Activated CD4-positive, alpha-beta T cell treated with anti-CD3 and anti-CD28 coated beads for 24 hours (primary cell): ENCODE measurements around the gene CEP72.
"Not testable (repeated sequence)": the region's sequence is repeated elsewhere in the genome, so short reads cannot be mapped to it uniquely, and the experiment has no call there.

Source experiments
- DNase-seq, 2 donors: peaks; one replicate each; pipeline ENCODE4 v3.0.0-alpha.2; 2020; ENCODE audit warnings: low read depth in 2 of 2

Gene CEP72, protein sequence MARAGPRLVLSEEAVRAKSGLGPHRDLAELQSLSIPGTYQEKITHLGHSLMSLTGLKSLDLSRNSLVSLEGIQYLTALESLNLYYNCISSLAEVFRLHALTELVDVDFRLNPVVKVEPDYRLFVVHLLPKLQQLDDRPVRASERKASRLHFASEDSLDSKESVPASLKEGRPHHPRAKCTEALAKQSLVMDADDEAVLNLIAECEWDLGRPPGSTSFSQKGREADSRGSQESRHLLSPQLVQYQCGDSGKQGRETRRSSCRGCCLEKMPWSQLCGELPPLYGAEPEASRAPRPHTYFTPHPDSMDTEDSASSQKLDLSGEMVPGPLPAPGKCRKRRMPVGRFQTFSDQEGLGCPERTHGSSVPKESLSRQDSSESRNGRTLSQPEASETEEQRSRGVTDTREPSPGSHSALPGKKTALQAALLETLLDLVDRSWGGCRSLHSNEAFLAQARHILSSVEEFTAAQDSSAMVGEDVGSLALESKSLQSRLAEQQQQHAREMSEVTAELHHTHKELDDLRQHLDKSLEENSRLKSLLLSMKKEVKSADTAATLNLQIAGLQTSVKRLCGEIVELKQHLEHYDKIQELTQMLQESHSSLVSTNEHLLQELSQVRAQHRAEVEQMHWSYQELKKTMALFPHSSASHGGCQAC

DNA sequence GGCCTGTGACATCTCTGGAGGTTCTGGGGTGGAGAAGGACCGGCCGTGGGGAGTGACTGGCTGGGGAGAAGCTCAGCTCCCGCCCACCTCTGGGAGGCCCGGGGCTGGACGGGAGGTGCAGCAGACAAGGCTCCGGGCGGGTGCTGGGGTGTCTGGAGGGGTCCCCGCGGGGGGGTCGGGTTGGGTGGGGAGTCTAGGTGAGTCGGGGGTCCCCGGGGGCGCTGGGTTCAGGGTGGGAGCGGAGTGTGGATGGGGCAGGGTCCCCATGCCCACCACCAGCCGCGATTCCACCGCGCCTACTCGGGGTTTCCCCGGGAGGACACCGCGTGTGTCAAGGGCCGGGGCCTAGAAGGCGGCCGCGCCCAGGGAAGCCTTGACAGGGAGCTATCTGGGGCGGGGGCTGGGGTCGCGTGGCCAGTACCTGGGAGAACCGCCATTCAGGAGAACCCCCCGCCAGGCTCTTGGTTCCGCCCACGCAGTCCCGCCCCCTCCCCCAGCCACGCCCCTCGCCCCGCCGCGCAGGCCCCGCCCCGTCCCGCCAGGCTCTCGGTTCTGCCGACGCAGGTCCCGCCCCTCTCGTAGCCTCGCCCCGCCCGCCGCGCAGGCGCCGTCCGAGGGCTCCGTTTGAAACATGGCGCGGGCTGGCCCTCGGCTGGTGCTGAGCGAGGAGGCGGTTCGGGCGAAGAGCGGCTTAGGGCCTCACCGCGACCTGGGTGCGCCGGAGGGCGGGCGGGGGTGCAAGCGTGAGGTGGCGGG, at the start of gene CEP72:
TSS of gene CEP72 (plus strand) at position 610 of the 756 bp plus-strand sequence. CDS start at position 632, 22 bp downstream.
- peak; percentile 92 to 93 for DNase-seq

DNA sequence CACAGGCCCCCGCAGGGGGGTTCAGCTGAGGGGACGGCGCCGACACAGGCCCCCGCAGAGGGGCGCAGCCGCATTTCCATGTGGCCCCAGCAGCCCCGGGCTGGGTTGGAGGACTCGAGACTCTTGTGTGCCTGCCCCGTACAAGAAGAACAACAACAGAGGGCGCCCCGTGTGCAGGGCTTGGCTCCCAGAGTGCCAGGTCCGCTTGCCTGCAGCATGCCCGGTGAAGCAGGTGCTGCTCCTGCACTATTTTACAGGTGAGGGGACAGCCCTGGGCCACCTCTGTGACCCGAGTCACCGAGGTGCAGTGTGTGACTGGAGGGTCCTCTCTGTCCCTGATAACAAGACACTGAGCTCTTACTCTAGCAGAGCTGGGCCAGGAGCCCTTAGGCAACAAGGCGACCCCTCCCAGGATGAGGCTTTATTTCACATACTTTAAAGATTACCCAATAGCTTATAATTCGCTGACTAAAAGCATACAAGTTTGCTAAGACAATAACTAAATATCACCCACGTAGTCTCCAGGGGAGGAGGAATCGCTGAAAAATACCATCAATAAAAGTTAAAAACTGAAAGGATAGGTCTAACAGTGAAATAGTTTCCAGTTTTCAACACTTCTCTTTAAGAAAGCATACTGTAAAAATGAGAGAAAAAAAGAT, 46.2 kb upstream of the CEP72 start:
- DNase-seq = no peak

DNA sequence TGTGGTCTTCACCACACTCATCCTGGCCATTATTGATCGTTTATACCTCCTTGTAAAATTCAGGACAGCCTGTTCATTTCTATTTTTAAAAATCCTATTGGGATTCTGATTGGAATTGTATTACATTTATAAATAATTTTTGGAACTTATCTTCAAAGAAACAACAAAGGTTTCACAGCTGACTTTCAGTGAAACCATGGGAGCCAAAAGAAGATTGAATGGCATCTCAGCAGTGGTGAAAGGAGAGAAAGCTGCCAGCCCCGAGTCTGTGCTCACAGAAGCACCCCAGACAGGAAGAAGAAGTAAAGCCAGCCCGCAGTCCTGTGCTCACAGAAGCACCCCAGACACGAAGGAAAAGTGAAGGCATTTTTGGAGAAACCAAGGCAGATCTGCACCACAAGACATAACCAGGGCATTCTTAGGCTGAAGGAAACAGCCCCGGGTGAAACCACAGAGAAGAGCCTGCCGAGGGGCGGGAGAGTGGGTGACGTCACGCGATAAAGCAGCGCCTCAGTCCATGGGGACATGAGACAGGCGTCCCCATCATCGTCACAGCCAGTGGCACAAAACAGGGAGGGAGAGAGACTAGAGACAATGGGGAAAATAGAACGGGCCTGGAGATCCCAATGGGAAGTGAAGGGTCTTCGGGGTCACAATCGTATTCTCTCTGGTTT, 45.4 kb upstream of the CEP72 start:
- no peak for DNase-seq

DNA sequence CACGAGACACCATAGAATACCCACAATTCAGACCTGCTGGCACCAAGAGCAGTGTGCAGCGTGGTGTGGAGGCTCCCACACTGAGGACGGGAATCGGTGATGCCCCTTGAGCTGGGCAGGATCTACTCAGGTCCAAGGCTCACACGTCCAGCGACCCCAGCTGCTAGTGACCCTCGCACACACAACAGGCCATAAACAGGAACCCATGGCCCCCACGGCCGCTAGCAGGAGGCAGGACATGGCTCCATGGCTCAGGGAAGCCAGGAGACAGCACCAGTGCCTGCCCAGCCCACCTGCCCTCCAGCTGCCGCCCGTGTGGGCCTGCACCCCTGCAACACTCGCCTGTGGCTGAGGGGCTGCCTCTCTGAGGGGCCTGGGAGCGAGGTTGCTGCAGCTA, 44.5 kb upstream of the CEP72 start:
- no peak for DNase-seq

DNA sequence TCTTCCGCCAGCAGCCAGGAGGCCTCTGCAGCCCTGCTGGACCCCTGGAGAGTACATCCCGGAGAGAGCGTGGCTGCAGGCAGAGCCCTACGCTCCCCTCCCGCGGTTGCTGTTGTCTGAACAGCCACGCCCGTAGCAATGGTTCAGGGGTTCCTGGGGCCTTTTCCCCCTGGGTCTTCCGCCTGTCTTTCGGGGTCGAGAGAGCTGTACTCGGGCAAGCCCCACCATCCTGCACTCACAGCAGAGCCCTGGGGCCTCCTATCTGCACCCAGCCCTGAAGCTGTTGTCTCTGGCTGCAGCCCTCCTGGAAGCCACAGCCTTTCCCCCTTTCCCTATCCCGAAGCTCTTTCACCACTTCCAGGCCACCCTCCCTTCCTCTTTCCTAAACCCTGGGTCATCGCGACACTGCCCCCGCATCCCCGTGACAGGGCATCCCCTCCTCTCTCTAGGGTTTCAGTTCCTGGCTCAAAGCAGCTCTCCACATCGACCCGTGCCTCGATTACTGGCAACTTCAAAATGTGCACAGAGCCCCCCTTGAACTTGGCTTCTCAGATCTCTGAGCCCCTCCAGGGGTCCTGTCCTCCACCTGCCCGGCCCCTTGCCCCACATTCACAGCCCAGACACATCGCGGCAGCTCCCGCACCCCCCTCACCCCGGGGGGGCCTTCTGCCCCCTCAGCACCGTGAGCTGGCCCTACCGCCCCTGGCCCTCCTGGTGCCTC, 43.9 kb upstream of the CEP72 start:
- no peak for DNase-seq

DNA sequence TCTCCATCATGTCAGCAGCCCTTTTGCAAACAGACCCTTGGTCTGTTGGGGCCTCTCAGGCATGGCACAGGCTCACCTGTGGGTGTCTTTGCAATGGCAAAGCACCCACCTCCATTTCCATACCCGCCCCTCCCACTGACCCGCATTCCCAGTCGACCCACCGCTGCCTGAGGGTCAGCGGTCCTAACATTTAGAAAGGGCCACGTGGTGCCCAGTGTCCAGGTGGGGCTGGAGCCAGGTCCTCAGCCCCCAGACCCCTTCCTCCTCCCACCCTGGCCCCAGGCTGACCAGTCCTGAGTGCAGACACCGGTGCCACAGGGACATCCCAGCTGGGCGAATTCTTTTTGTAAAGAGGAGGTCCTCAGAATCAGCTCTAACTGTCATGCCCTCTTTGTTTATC, 43.3 kb upstream of the CEP72 start:
- no peak for DNase-seq

DNA sequence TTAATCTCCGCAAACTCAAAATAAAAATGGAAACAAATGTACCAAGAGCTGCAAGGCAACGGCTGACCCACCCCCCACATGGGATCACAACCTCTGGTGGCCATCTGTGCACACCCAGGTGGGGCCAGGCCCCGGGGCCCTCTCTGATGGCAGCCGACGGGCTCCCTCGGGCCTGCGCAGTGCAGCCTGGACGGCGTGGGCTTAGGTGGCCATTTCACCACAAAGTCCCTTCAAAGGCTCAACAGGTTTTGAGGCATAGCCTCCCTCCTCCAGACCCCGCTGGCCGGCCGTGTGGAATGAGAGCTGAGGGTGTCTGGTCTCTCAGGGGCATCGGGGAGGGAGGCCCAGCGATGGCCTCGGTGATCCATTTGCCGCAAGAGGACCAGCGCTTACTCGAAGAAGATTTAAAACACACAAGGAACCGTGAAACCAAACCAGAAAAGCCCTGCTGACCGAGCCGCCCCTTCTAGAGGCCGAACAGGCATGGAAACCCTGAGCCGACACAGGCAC, 42.7 kb upstream of the CEP72 start:
- DNase-seq = no peak

DNA sequence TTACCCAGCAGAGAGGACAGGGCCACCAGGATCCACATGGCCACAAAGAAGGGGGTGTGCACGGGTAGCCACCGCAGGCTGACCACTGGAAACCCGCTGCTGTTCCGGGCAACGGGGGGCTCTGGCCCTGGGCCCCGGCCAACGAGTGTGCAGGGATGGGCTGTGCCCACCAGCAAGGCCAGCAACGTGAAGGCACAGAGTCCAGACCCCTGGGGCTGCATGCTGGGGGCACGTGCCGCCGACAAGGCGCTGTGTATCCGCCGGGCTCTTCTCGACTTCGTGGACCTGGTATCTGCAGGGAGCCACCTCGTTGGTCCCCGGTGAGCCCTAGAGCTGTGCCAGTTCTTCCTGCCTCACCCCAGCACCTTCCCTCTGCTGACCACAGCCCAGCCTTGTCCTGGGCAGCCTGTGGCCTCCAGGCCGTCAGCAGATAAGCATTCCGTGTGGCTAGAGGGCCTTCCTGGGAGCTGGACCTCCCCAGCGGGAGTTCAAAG, 42.2 kb upstream of the CEP72 start:
- DNase-seq = no peak

DNA sequence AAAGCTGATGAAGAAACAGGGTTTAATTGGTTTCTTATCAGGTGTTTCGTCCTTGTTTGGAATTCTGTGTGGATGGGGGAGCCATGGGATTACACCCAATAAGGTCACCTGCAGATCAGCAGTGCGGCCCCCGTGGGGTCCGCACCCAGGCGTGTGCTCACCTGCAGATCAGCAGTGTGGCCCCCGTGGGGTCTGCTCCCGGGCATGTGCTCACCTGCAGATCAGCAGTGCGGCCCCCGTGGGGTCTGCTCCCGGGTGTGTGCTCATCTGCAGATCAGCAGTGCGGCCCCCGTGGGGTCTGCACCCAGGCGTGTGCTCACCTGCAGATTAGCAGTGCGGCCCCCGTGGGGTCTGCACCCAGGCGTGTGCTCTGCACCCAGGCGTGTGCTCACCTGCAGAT, 41.7 kb upstream of the CEP72 start:
- DNase-seq = no peak

DNA sequence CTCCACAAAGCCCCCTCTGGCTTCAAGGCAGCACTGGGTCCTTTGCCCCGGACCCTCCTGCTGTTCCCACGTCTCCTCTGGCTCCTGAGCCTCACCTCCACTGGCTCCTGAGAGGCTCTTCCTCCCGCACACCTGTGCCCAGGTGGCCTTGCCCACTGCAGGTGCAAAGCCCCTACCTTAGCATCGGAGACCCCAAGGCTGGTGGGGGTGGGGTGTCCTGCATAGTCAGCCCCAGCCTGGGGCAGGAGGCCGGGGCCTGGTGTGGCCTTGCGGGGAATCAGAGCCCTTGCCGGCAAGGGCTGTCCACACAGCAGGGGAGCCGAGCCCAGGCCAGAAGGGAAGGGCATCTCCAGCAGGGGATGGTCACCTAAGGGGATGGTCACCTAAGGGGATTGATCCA, 41.3 kb upstream of the CEP72 start:
- no peak for DNase-seq

DNA sequence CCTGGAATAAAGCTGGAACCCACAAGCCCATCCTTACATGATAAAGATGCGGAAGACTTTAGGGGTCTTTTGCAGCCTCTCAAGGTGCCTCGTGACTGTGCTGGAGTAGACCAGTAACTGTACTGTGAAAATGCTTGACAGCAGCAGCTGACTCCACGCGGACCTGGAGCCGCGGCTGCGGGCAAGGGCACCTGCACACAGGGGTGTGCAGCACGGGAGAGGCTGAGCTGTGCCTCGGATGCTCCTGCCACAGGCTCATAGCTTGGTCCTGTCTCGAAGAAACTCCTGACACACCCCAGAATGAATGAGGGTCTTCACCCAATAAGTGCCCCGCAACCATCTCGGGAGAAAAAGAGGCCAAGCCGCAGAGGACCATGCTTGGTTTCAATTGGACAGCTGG, 40.3 kb upstream of the CEP72 start:
- DNase-seq = no peak

DNA sequence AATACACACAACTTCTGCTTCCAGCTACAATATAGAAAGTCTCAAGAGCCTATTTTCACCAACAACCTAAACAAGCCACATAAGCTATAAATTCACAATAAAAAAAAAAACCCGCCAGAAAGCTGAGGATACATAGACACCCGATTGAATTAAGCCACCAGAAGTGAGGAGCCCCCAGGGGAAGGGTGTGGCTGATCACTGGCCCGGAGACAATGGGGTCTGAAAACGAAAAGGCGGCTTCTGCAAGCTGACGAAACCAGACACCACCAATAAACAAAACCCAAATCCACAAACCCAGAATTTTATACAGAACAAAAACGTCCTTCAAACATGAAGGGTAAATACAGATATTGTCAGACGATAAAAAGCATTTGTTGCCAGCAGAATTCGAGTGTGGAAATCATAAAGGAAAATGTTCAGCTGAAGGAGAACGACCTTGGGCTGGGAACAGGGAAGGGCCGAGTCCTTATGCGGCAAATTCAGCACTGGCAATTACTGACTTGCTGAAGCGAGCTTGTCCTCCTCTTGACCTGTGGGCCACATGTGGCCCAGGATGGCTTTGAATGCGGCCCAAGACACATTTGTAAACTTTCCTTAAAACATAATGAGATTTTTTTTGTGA, 39.6 kb upstream of the CEP72 start:
- no peak for DNase-seq

DNA sequence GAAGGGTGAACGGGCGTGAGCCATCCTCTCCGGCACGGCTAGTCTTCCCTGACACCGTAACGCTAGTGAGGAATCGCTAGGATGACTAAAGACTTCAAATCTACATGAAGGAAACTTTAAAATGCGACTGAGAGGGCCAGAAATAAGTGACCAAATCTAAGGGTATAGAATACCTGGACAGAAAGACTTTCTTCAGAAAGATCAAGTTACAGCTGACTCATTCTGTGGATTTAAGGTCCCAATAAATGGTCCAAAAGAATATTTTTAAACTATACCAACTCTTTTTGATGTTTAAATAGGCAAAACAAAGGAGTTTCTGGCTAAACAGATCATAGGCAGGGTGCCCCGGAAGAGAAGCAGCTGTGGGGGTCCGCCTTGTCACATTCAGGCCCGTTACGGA, 38.9 kb upstream of the CEP72 start:
- no peak for DNase-seq

DNA sequence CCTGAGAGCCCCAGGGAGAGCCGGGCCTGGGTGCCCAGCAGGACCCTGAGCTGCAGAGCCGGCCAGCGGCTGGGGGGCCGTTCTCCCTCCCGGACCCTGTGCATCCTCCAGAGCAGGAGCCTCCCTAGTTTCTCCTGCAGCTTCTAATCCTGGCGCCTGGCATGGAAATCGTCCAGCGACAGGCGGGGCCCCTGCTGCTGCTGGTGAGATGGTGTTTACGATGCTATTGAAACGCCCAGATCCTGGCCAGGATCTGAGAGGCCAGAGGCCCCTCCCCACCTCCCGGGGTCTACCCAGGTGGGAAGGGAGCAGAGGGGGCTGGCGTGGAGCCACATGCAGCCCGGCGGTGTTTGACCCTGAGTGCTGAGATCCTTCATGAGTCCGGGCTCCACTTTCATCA, 38.2 kb upstream of the CEP72 start:
- DNase-seq = no peak

DNA sequence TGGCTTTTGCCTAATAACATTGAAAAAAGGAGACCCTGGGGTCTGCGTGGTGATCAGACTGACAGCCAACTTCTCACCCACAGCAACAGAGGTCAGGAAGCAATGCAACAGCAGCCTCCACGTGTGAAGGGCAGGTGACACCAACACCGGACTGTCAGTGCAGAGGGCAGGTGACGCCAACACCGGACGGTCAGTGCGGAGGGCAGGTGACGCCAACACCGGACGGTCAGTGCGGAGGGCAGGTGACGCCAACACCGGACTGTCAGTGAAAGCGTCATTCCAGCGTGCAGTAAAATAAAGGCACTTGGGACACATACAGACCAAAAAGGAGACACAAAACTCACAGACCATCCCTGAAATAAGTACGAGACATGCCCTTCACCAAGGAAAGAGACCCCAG, 37.2 kb upstream of the CEP72 start:
- no peak for DNase-seq

DNA sequence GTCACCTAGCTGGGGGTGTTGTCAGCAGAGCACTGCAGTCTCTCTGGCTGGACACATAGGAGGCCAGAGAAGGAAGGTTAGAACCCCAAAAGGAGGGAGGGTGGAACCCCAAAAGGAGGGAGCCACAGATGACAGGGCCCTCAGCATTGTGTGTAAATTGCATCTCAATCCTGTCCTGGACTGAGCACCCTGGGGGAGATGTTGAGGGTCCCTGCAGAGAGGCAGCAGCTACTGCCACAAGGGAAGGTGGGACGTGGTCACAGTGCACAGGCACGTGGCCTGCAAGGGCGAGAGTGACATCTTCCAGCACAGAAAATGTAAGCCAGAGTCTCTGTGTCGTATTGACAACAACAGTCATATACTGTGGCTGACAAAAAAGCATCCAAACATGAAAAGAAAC, 36.5 kb upstream of the CEP72 start:
- DNase-seq = no peak

DNA sequence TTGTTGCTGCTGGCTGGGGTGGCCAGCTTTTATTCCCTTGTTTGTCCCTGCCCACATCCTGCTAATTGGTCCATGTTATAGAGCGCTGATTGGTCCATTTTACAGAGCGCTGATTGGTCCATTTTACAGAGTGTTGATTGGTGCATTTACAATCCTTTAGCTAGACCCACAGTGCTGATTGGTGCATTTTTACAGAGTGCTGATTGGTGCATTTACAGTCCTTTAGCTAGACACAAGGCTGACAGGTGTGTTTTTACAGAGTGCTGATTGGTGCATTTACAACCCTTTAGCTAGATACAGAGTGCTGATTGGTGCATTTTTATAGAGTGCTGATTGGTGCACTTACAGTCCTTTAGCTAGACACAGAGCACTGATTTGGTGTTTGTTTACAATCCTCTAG, 34.9 kb upstream of the CEP72 start:
- not testable (repeated sequence) for DNase-seq

DNA sequence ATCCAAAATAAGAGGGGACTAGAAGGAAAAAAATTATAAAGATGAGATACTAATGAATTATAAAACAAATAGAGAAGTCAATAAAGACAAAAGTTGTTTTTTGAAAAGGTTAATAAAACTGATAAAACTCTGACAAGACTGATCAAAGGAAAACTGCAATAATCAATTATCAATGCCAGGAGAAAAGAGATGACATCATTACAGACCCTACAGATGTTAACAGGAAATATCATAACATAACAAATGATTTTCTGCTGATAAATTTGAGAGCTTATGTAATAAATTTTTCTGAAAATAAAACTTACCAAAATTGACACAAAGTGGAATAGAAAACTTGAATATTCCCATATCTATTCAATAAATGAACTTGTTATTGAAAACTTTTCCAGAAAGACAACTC, 34.3 kb upstream of the CEP72 start:
- DNase-seq = no peak

DNA sequence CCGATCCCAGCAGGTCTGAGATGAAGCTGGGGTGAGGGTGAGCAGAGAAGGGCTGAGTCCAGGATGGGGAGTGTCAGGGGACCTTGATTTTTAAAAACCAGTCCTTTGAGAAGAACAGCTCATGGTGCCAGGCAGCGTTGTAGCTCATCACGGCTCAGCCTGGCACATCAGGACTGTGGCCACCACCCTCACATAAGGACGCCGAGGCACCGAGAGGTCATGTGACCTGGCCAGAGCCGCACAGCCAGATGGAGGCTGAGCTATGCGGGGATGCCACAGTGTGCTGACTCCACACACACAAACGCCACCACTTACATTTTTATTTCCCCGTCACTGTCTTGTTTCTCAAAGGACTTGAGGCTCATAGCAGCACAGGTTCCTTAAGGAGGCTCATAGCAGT, 32.9 kb upstream of the CEP72 start:
- DNase-seq = no peak

DNA sequence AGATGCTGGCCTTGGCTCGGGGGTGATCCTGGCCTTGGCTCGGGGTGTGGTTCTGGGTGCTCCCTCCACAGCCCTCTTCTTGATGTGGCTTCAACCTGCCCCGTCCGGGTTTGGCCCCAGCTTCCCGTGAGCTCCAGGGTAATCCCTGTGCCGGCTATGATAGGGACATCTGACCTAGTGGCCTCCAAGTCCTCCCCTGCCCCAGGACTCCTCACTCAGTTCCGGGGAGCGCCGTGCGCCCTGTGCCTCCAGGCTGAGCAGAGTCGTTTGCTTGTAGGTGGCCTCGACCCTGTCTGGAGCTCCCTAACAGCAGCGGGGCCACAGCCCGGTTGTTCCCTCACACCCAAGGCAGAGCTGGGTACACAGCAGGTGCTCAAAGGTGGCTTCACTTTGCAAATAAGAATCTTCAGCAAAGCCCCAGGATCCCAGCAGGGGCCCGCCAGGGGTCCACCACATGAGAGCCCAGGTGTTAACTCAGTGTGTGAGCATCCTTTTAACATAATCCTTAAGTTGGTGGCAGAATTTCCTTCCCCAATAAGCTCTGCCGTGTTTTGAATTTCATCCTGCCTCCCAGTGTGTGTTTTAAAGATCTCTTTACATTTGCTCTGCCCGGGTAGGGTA, 32.3 kb upstream of the CEP72 start:
- DNase-seq = no peak
